Testis (tissue), 2 donors: ENCODE data around the gene SLC24A3.

ENCODE experiments used
- POLR2A ChIP-seq: fragments of 450-650 bp; IDR thresholded peaks from one replicate; pipeline ENCODE4 v1.6.1; 2017; ENCODE audit warnings: antibody characterized with exemption, mild to moderate bottlenecking, moderate library complexity
- TF ChIP-seq, protein P1 (sequence below), 3 experiments: fragments of 450-650 bp in 2 of 3; fragments of 200-600 bp in 1 of 3; sonication (generic) in 1 of 3; IDR thresholded peaks; one replicate each; pipeline ENCODE4 v1.5.1; 2016 to 2019; ENCODE audit warnings: antibody characterized with exemption in 3 of 3, mild to moderate bottlenecking in 2 of 3, moderate library complexity in 1 of 3

DNA sequence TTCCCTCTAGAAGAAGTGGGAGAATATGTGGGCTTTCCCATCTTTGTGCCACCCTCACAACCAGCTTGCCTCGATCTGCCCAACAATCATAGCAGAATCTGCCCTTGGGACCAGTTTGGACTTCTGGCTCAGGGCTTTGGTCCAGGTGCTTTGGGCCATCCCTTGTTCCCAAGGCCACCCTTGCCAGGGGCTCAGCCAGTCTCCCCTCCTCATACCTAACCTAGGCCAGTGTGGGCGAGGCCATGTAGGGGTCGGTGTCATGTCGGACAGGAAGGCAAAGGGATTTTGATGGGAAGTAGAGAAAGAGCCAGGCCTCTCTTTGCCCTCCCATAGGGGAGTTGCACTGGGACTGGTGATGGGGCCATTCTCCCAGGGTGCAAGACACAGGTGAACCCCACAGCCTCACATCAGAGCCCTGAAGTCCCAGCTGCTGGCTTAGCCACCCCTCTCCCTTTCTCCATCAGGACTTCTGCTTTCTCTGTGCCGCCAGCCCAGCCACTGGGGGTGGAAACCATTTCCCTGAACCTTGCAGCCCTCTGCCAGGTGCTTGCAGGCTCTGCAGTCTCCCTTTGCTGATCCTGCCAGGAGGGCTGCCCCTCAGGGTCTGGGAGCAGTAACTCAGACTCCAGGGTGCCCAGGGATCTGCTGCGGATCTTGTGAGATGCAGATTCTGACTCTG, 60.7 kb downstream of the SLC24A3 start:
- no peak for TF ChIP-seq POLR2A
- TF ChIP-seq, protein P1, sequence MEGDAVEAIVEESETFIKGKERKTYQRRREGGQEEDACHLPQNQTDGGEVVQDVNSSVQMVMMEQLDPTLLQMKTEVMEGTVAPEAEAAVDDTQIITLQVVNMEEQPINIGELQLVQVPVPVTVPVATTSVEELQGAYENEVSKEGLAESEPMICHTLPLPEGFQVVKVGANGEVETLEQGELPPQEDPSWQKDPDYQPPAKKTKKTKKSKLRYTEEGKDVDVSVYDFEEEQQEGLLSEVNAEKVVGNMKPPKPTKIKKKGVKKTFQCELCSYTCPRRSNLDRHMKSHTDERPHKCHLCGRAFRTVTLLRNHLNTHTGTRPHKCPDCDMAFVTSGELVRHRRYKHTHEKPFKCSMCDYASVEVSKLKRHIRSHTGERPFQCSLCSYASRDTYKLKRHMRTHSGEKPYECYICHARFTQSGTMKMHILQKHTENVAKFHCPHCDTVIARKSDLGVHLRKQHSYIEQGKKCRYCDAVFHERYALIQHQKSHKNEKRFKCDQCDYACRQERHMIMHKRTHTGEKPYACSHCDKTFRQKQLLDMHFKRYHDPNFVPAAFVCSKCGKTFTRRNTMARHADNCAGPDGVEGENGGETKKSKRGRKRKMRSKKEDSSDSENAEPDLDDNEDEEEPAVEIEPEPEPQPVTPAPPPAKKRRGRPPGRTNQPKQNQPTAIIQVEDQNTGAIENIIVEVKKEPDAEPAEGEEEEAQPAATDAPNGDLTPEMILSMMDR (IDR thresholded peaks at IDR 0.05), result no peak
